Measurements from ENCODE around the gene POLG. TPM values are rescaled to one million over a fixed set of nuclear protein-coding genes. Genes with fewer than 3 reads are reported as not detected.

The POLG gene
- total and polyA plus RNA-seq, 2 of the 13 experiments (the other 11 are each of a cell fraction or from before 2014, with no cell fraction given), result 26.6 to 35.5 TPM

DNA sequence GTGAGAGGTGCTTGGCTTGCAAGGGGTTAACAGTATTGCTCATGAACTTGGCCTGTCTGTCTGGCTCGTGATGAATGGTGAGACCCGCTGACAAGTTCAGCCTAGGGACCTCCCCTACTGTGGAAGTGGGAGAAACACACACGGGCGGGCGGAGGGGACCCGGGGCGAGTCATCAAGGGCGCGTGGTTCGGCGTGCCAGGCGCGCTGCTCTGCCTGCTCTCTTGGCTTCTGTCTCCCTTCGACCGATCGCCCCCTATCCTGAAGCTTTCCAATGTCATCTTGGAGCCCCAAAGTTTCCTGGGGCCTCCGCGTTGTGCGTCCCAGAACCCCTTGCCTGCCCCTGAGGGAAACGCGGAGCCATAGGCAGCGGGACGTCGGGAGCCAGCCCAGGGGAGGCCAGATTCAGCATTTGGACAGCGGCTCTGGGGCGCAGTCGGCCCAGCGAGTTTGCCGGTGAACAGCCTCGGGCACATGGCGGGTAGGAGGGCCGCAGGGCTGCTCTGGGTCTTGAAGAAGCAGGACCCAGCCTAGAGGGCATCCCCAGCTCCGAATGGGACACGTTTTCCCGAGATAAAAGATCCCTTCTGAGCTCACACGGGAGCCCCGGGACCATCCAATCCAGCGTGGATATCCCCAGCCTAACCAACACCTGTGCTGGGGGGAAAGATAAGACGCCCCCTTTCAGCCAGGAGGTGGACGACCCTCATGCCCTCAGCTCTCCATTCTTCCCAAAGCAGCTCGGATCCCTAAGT, 27.0 kb upstream of the POLG start (continued):
- TF ChIP-seq SOX13 (IDR thresholded peaks at IDR 0.05) (no peak), SOX13 (CRISPR knock-in tag; conservative IDR thresholded peaks at IDR 0.05 in 1 of 2, IDR thresholded peaks at IDR 0.05 in 1 of 2) (peak in 1 of 2 experiments; percentile 41; a peak in 2 of 4 replicates), ZKSCAN5 (CRISPR knock-in tag; IDR thresholded peaks at IDR 0.05) (no peak), PAX8 (CRISPR knock-in tag; IDR thresholded peaks at IDR 0.05; ENCODE audit: borderline replicate concordance) (no peak), ZNF878 (CRISPR knock-in tag; IDR thresholded peaks at IDR 0.05) (0 out of 2 replicates have a peak, but pooled peaks have one; percentile 33), ZNF274 (CRISPR knock-in tag; IDR thresholded peaks at IDR 0.05) (no peak), AGO2 (optimal IDR thresholded peaks at IDR 0.05; ENCODE audit: low read depth, low read length) (no peak), NFE2 (CRISPR knock-in tag; IDR thresholded peaks at IDR 0.05) (no peak), SAP130 (CRISPR knock-in tag; IDR thresholded peaks at IDR 0.05; ENCODE audit: low read depth) (peak; percentile 72), NFYC (CRISPR knock-in tag; IDR thresholded peaks at IDR 0.05) (no peak), ZNF879 (CRISPR knock-in tag; IDR thresholded peaks at IDR 0.05) (no peak), EHMT2 (IDR thresholded peaks at IDR 0.05; ENCODE audit: borderline replicate concordance, low read depth, low read length) (peak; percentile 85), ZNF790 (CRISPR knock-in tag; IDR thresholded peaks at IDR 0.05; ENCODE audit: borderline replicate concordance) (no peak; the same call in 1 of the 2 replicates)
- TF ChIP-seq, protein P1, sequence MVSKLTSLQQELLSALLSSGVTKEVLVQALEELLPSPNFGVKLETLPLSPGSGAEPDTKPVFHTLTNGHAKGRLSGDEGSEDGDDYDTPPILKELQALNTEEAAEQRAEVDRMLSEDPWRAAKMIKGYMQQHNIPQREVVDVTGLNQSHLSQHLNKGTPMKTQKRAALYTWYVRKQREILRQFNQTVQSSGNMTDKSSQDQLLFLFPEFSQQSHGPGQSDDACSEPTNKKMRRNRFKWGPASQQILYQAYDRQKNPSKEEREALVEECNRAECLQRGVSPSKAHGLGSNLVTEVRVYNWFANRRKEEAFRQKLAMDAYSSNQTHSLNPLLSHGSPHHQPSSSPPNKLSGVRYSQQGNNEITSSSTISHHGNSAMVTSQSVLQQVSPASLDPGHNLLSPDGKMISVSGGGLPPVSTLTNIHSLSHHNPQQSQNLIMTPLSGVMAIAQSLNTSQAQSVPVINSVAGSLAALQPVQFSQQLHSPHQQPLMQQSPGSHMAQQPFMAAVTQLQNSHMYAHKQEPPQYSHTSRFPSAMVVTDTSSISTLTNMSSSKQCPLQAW (CRISPR knock-in tag; IDR thresholded peaks at IDR 0.05), result no peak
- TF ChIP-seq, protein P2, sequence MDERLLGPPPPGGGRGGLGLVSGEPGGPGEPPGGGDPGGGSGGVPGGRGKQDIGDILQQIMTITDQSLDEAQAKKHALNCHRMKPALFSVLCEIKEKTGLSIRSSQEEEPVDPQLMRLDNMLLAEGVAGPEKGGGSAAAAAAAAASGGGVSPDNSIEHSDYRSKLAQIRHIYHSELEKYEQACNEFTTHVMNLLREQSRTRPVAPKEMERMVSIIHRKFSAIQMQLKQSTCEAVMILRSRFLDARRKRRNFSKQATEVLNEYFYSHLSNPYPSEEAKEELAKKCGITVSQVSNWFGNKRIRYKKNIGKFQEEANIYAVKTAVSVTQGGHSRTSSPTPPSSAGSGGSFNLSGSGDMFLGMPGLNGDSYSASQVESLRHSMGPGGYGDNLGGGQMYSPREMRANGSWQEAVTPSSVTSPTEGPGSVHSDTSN (CRISPR knock-in tag; IDR thresholded peaks at IDR 0.05), result no peak
- TF ChIP-seq, protein P3, sequence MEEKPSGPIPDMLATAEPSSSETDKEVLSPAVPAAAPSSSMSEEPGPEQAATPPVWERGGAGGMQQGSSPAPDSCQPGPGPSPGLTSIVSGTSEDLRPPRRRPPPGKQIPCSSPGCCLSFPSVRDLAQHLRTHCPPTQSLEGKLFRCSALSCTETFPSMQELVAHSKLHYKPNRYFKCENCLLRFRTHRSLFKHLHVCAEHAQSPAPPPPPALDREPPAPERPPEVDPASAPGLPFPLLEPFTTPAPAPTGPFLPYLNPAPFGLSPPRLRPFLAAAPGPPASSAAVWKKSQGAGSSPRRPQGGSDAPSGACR (CRISPR knock-in tag; IDR thresholded peaks at IDR 0.05), result no peak
- TF ChIP-seq, protein P4, sequence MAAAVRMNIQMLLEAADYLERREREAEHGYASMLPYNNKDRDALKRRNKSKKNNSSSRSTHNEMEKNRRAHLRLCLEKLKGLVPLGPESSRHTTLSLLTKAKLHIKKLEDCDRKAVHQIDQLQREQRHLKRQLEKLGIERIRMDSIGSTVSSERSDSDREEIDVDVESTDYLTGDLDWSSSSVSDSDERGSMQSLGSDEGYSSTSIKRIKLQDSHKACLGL (CRISPR knock-in tag; IDR thresholded peaks at IDR 0.05), result peak; percentile 76
- TF ChIP-seq, protein P5, sequence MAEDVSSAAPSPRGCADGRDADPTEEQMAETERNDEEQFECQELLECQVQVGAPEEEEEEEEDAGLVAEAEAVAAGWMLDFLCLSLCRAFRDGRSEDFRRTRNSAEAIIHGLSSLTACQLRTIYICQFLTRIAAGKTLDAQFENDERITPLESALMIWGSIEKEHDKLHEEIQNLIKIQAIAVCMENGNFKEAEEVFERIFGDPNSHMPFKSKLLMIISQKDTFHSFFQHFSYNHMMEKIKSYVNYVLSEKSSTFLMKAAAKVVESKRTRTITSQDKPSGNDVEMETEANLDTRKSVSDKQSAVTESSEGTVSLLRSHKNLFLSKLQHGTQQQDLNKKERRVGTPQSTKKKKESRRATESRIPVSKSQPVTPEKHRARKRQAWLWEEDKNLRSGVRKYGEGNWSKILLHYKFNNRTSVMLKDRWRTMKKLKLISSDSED (CRISPR knock-in tag; IDR thresholded peaks at IDR 0.05), result no peak
- TF ChIP-seq, protein P6, sequence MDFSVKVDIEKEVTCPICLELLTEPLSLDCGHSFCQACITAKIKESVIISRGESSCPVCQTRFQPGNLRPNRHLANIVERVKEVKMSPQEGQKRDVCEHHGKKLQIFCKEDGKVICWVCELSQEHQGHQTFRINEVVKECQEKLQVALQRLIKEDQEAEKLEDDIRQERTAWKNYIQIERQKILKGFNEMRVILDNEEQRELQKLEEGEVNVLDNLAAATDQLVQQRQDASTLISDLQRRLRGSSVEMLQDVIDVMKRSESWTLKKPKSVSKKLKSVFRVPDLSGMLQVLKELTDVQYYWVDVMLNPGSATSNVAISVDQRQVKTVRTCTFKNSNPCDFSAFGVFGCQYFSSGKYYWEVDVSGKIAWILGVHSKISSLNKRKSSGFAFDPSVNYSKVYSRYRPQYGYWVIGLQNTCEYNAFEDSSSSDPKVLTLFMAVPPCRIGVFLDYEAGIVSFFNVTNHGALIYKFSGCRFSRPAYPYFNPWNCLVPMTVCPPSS (IDR thresholded peaks at IDR 0.05), result no peak
- TF ChIP-seq, protein P7, sequence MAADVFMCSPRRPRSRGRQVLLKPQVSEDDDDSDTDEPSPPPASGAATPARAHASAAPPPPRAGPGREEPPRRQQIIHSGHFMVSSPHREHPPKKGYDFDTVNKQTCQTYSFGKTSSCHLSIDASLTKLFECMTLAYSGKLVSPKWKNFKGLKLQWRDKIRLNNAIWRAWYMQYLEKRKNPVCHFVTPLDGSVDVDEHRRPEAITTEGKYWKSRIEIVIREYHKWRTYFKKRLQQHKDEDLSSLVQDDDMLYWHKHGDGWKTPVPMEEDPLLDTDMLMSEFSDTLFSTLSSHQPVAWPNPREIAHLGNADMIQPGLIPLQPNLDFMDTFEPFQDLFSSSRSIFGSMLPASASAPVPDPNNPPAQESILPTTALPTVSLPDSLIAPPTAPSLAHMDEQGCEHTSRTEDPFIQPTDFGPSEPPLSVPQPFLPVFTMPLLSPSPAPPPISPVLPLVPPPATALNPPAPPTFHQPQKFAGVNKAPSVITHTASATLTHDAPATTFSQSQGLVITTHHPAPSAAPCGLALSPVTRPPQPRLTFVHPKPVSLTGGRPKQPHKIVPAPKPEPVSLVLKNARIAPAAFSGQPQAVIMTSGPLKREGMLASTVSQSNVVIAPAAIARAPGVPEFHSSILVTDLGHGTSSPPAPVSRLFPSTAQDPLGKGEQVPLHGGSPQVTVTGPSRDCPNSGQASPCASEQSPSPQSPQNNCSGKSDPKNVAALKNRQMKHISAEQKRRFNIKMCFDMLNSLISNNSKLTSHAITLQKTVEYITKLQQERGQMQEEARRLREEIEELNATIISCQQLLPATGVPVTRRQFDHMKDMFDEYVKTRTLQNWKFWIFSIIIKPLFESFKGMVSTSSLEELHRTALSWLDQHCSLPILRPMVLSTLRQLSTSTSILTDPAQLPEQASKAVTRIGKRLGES (CRISPR knock-in tag; IDR thresholded peaks at IDR 0.05; ENCODE audit: borderline replicate concordance), result peak; percentile 80; the same call in 1 of the 2 replicates

All from HepG2 (cell line).